ENCODE data around the gene TRPM3. TPM values are rescaled to one million over a fixed set of nuclear protein-coding genes. Genes with fewer than 3 reads are reported as not detected.

TRPM3 gene
- total and polyA plus RNA-seq, 10 donors: 0.02 to 6.7 (median 1.6) TPM

DNA sequence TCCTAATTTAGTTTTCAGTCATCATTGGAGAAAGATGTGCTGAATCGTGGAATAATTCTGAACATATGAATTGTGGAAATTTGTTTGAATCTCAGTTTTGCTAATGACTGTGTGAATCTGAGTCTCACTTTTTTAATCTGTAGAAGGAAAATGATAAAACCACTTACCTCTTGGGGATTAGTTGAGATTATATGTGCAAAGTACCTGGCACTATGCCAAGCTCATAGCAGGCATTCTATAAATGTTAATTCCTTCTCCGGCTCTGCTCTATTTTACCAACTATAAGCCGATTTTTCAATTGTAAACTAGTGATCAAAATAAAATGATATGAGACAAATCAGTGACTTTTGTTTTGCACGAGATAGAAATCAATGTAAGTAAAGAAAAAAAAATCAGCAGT lies 290.8 kb downstream of the TRPM3 start:
- no peaks in the 10 kb centered on the region for H3K27me3 ChIP-seq (replicated peaks in 1 of 7)
- H3K9me3 ChIP-seq: no peaks in the 10 kb centered on the region
- H3K27ac ChIP-seq: no peak overlapping the region
- no peaks in the 10 kb centered on the region for H3K4me1 ChIP-seq
- DNase-seq: no peak
- H3K36me3 ChIP-seq: no peaks in the 10 kb centered on the region
- H3K4me3 ChIP-seq: no peak overlapping the region
- TF ChIP-seq, protein P1, sequence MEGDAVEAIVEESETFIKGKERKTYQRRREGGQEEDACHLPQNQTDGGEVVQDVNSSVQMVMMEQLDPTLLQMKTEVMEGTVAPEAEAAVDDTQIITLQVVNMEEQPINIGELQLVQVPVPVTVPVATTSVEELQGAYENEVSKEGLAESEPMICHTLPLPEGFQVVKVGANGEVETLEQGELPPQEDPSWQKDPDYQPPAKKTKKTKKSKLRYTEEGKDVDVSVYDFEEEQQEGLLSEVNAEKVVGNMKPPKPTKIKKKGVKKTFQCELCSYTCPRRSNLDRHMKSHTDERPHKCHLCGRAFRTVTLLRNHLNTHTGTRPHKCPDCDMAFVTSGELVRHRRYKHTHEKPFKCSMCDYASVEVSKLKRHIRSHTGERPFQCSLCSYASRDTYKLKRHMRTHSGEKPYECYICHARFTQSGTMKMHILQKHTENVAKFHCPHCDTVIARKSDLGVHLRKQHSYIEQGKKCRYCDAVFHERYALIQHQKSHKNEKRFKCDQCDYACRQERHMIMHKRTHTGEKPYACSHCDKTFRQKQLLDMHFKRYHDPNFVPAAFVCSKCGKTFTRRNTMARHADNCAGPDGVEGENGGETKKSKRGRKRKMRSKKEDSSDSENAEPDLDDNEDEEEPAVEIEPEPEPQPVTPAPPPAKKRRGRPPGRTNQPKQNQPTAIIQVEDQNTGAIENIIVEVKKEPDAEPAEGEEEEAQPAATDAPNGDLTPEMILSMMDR (IDR thresholded peaks at IDR 0.05 in 8 of 11, conservative IDR thresholded peaks at IDR 0.05 in 3 of 11): no peak
- TF ChIP-seq POLR2AphosphoS5 (IDR thresholded peaks at IDR 0.05): no peak
- no peak for TF ChIP-seq POLR2A (IDR thresholded peaks at IDR 0.05)
- WGBS, 5 donors: 69 to 83% (median 78%) methylated on average over 4 of the region's 4 CpGs
- intact Hi-C loops (cut with DNase I; ENCODE audit: low total_unique reads): no loop called here

DNA sequence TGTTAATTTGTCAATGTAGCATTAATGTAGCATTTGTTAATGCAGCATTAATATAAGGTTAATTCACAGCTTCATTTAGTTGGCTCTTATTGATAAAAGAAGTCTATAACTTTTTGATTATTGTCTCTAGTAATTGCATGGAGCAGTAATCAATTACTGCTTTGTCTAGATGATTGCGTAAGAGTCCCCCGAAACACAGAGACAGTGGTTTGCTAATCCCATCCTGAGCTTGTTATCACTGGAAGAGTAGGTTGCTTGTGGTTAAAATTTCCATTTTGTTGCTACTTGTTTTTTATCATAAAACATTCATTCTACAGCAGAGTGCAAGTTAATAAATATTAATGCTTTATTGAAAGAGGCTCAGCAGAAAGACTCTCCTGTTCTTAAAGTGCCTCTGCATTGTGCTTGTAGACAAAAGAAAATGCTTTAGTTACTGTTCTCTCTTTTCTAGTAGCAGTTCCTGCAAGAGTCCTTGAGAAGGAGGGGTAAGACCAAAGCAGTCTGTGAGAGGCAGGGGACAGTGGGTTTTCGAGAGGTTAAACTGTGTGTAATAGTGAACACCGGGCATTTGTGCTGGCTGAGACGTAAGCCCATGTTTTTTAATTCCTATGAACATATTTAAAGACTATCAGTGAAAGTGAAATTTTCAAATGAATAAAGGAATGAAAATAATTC lies 291.7 kb downstream of the TRPM3 start:
- intact Hi-C loops (cut with DNase I; ENCODE audit: low total_unique reads): no loop called here
- TF ChIP-seq, protein P1 (IDR thresholded peaks at IDR 0.05 in 8 of 11, conservative IDR thresholded peaks at IDR 0.05 in 3 of 11): no peak
- TF ChIP-seq POLR2AphosphoS5 (IDR thresholded peaks at IDR 0.05): no peak
- no peak for TF ChIP-seq POLR2A (IDR thresholded peaks at IDR 0.05)
- Histone ChIP-seq H3K27ac (no peak overlapping the region), H3K9me3 (no peaks in the 10 kb centered on the region), H3K36me3 (no peaks in the 10 kb centered on the region), H3K4me3 (no peak overlapping the region), H3K4me1 (no peaks in the 10 kb centered on the region), H3K27me3 (replicated peaks in 1 of 7) (no peaks in the 10 kb centered on the region)
- 75 to 86% (median 83%) methylated on average over 5 of the region's 5 CpGs for whole genome bisulfite sequencing, 5 donors
- DNase-seq: no peak

DNA sequence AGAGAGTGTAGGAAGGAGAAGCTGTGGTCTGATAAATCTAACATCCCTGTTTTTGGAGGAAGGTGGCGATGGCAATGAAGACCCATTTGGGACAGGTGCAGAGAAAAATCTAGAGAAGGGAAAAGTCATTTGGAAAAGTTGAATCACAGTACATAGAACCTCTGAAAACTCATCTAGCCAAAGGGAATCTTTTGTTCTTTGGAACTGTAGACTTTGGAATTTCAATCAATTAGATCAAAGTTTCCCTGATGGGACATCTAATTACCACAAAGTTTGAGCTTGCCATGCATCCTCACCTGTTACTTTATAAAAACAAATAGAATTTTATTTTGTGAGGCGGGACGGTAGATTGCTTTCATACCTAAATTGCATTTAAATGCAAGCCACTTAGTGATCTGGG lies 294.9 kb downstream of the TRPM3 start:
- Histone ChIP-seq H3K9me3 (no peaks in the 10 kb centered on the region), H3K27ac (no peak overlapping the region), H3K27me3 (replicated peaks in 1 of 7) (no peaks in the 10 kb centered on the region), H3K36me3 (no peaks in the 10 kb centered on the region), H3K4me3 (no peak overlapping the region), H3K4me1 (no peaks in the 10 kb centered on the region)
- no peak for DNase-seq
- 85 to 94% (median 92%) methylated on average over 3 of the region's 3 CpGs for WGBS, 5 donors
- intact Hi-C loops (cut with DNase I; ENCODE audit: low total_unique reads): no loop called here
- TF ChIP-seq, protein P1 (IDR thresholded peaks at IDR 0.05 in 8 of 11, conservative IDR thresholded peaks at IDR 0.05 in 3 of 11): no peak
- TF ChIP-seq POLR2A (IDR thresholded peaks at IDR 0.05): no peak
- TF ChIP-seq POLR2AphosphoS5 (IDR thresholded peaks at IDR 0.05): no peak

DNA sequence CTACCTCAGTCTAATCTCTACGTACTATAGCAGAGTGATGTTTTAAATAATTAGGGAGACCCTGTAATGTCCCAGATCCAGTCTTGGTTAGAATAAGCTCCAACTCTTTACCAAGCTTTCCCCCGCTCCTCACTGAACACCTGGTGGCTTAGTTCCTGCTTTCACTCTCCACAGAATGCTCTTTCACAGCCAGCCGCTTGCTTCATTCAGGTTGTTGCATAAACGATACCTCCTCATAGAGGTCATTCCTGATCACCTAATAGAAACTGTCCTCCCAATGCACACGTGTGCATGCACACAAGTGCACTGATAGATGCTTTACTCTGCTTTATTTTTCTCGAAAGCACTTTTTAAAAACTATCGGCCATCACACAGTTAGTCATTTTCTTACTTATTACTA lies 298.1 kb downstream of the TRPM3 start:
- no peak for DNase-seq
- Histone ChIP-seq H3K9me3 (no peaks in the 10 kb centered on the region), H3K36me3 (no peaks in the 10 kb centered on the region), H3K4me1 (no peaks in the 10 kb centered on the region), H3K27ac (no peak overlapping the region), H3K4me3 (no peak overlapping the region), H3K27me3 (replicated peaks in 1 of 7) (no peaks in the 10 kb centered on the region)
- TF ChIP-seq, protein P1 (IDR thresholded peaks at IDR 0.05 in 8 of 11, conservative IDR thresholded peaks at IDR 0.05 in 3 of 11): no peak
- TF ChIP-seq POLR2AphosphoS5 (IDR thresholded peaks at IDR 0.05) (no peak), POLR2A (IDR thresholded peaks at IDR 0.05) (no peak)
- intact Hi-C loops (cut with DNase I; ENCODE audit: low total_unique reads): no loop called here
- 77 to 85% (median 84%) methylated on average over 7 of the region's 7 CpGs for WGBS, 5 donors

Measured in spleen (tissue), 11 donors.